IPS DF 4.7 (cell line): Measurements from ENCODE around the gene CFAP46.
"Not testable (repeated sequence)": the region's sequence is repeated elsewhere in the genome, so short reads cannot be mapped to it uniquely, and the experiment has no call there.

Source experiments
- DNase-seq: peaks from one replicate; pipeline ENCODE4 v3.0.0-alpha.2; 2013; ENCODE audit warnings: low spot score; ENCODE audit errors: extremely low read depth

The CFAP46 gene

DNA sequence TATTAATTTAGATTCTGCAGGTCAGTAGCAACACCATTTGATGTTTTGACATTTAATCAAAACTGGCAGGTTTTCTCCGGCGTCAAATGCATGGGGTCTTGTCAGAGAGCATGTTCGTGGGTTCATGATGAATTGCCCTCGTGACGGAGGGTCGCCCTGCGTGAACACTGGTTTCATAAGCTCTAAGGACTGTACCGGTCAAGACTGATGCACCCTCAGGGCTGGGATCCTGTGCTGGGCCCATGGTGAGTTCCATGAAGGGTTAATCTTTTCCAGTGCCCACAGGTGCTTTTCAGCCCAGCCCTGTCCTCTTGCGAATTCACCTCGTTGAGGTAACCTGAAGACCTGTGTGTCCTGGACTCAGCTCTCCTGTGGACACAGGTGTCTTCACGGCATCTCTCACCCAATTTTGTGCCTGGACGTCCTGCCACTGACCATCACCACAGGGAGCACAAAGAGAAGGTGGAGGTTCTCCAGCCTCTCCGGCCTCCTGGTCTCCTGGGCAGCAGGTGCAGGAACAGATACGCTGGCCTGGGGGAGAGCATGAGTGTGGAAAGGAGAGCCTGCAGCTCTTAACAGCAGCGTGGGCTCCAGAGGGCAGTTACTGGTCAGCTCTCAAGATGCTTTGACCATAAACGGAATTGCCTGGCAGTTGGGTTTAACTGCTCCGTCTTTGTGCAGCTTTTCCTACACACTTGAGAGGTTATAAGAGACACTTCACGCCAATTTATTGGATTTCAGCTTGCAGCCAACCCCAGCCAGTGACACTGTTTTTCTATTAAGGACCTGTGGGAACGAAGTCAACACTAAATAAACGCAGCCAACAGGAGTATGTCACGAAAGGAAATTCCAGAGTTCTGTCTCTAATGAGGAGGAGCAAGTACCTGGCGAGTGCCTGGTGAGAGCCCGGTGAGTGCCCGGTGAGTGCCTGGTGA is 37.4 kb upstream of the CFAP46 start:
- no peak for DNase-seq

GRCh38 chr10:132978542-132978941 is 36.2 kb upstream of the CFAP46 start:
- DNase-seq, result no peak

DNA sequence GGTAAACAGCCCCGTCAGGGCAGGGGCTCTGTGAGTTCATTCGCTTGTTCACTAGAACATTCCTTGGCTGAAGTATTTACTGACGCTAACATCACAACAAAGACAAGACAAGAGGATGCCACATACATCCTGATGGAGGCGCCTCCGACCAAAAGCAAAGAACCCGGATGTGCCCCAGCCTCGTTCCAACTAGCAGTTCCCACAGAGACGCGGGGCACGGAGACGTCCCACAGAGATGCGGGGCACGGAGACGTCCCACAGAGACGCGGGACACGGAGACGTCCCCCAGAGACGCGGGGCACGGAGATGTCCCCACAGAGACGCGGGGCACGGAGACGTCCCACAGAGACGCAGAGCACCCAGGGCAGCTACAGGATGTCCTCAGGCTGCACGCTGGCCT is 35.4 kb upstream of the CFAP46 start:
- DNase-seq, result no peak

GRCh38 chr10:132977076-132977475 is 34.7 kb upstream of the CFAP46 start:
- no peak for DNase-seq

- DNase-seq, result no peak
Measured at GRCh38 chr10:132975831-132976682, 33.7 kb upstream of the CFAP46 start.

GRCh38 chr10:132974886-132975830 is 32.8 kb upstream of the CFAP46 start:
- DNase-seq, result no peak

GRCh38 chr10:132974249-132974796 is 32.0 kb upstream of the CFAP46 start:
- DNase-seq, result no peak

DNA sequence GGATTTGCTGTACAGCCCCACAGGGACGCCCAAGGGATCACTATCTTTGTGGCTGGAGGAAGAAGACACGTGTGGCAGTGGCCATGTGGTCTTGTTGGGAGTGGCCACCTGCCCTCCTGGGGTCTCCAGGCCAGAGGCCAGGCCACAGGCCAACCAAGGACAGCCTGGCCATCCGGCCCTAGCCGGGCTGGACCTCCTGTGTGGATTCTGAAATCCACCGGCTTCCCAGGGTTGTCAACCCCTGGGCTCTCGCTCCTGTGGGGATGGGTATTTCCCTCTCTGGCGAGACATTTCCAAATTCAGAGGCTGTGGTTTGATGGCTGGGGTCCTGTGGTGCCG is 31.5 kb upstream of the CFAP46 start:
- DNase-seq, result no peak

- DNase-seq, result no peak
Measured at GRCh38 chr10:132972986-132973902, 30.9 kb upstream of the CFAP46 start.

DNA sequence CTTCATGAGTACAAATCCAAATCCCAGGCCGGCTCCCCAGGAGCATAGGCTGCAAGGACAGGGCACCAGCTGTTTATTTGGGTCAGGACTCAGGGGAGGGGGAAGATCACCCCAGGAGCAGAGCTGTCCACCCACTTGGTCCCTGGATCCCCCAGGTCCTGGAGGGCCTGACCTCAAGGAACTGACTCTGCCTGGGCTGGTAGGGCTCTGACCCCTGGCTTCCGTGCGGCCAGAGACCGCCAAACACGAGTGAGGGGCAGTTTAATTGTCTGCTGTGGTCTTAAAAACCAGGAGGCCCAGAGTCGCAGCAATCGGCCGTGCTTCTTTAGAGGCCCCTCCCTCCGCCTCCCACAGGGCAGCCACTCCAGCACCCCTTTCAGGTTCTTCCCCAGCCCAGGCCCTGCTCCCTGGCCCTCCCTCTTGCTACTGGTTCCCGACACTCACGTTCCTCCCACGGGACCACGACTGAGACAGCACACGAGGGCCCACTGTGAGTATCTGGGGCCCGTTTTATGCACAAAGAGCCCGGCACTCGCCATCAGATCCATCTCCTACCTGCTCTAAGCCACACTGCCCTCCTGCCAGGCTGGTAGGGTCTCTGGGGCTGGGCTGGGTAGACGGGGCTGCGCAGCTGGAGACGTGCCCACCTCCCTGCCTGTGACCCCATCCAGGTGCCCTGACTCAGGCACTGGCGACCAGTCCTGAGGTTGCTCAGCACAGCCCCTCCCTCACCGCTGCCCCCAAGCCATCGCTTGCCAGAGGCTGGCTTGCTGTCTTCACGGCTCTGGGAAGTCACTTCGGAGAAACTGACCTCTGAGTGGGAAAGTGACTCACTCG is 30.0 kb upstream of the CFAP46 start:
- DNase-seq, result no peak

DNA sequence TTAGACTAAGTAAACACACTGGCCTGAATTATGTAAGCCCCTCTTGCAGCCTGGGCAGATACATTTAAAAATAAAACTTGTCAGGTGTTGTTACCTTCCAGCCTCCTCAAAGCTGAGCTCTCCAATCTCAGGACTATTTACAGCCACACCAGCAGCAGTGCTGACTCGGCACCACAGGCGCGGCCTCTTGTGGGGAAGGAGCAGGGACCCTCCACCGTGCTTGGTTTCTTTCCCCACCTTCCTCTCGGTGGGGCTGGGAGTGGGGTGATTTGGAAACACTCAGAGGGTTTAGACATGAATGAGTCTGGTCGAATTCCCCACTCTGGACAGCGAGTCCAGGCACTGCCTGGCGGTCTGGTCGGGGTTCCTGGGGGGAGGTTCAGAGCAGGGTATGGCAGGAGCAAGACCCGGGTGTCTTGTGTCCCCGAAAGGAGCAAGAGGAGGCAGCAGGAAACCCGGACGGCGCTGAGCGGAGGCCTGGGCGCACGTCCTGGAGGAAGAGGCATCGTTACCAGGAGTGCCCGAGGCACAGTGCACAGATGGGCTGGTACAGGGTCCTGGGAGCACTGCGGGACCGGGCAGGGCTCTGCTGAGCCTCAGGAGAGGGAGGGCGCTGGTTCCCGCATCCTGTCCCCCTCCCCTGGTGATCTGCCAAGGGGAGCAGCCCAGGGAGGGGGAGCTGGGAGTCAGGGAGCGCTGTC is 29.2 kb upstream of the CFAP46 start:
- DNase-seq, result no peak

- no peak for DNase-seq
Measured at GRCh38 chr10:132970641-132971438, 28.5 kb upstream of the CFAP46 start.

- DNase-seq, result no peak
Measured at GRCh38 chr10:132967540-132967939, 25.2 kb upstream of the CFAP46 start.

GRCh38 chr10:132965411-132966057 is 23.2 kb upstream of the CFAP46 start:
- no peak for DNase-seq

DNA sequence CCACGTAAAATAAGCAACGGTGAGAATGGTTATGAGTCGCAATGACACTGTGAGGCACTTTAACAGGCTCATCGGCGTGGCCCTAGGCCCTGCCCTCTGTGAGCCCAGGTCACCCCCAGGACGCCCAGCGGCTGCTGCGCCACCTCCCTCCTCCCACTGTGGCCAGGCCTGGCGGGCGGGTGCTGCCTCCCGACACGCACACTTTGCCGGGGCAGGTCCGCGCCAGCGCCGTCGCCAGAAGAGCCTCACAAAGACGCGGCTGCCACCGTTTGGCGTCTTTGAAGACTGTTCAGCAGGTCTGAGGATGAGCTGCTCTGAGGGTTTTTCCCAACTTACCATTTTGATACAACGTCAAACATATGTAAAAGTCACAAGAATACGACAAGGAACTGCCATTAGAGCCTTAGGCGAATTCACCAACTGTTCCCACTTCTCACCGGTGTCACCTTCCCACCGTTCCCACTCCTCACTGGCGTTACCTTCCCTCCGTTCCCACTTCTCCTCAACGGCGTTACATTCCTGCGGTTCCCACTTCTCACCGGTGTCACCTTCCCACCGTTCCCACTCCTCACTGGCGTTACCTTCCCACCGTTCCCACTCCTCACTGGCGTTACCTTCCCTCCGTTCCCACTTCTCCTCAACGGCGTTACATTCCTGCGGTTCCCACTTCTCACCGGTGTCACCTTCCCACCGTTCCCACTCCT is 22.5 kb upstream of the CFAP46 start:
- DNase-seq, result not testable (repeated sequence)

DNA sequence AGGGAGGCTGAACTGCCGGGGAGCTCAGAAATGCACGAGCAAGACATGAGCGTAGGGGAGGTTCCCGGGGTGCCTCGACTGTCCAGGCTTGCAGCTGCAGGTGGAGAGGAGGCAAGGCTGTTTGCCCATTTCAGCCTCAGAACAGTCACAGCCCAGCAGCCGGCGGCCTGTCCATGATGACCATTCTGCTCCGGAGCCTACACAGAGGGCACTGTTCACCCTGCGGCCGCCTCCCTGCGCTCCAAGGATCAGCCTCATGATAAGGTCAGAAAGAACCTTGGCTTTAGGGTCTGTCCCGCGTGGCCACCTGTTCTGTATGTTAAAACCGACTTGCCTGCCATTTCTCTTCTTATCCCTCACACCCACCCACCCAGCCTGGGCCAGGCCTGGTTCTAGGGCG is 21.9 kb upstream of the CFAP46 start:
- no peak for DNase-seq
